ENCODE measurements around the gene SPATA31D1.
"Not testable (repeated sequence)": the region's sequence is repeated elsewhere in the genome, so short reads cannot be mapped to it uniquely, and the experiment has no call there.

Gene SPATA31D1

GRCh38 chr9:81988472-81988871, at the start of gene SPATA31D1:
Gene SPATA31D1 (plus strand): TSS chr9:81988772. CDS start chr9:81988819, 47 bp downstream.
- not testable (repeated sequence) for DNase-seq (ENCODE audit: low spot score)

GRCh38 chr9:81943393-81943792, 45.2 kb upstream of the SPATA31D1 start, which contains the start of gene SPATA31D3:
Gene SPATA31D3 (plus strand): TSS chr9:81943500. CDS start chr9:81943586, 86 bp downstream.
- DNase-seq (ENCODE audit: low spot score): not testable (repeated sequence)

- DNase-seq (ENCODE audit: low spot score): not testable (repeated sequence)
These were observed 39.9 kb upstream of the SPATA31D1 start for GRCh38 chr9:81948650-81949049.

GRCh38 chr9:81953096-81953495, 35.5 kb upstream of the SPATA31D1 start:
- DNase-seq (ENCODE audit: low spot score): no peak

- DNase-seq (ENCODE audit: low spot score): no peak
These were observed 32.9 kb upstream of the SPATA31D1 start for GRCh38 chr9:81955625-81956024.

- no peak for DNase-seq (ENCODE audit: low spot score)
These were observed 24.1 kb upstream of the SPATA31D1 start for GRCh38 chr9:81964218-81965171.

GRCh38 chr9:81968026-81968425, 20.5 kb upstream of the SPATA31D1 start:
- DNase-seq (ENCODE audit: low spot score): no peak

- no peak for DNase-seq (ENCODE audit: low spot score)
These were observed 18.6 kb upstream of the SPATA31D1 start for GRCh38 chr9:81969971-81970370.

GRCh38 chr9:81971727-81972126, 16.8 kb upstream of the SPATA31D1 start:
- DNase-seq (ENCODE audit: low spot score): no peak

GRCh38 chr9:81974764-81975163, 13.8 kb upstream of the SPATA31D1 start:
- no peak for DNase-seq (ENCODE audit: low spot score)

- DNase-seq (ENCODE audit: low spot score): no peak
These were observed 12.2 kb upstream of the SPATA31D1 start for GRCh38 chr9:81976351-81976750.

- no peak for DNase-seq (ENCODE audit: low spot score)
These were observed 9.4 kb upstream of the SPATA31D1 start for GRCh38 chr9:81979196-81979595.

GRCh38 chr9:81980568-81980967, 8.0 kb upstream of the SPATA31D1 start:
- DNase-seq (ENCODE audit: low spot score): no peak

GRCh38 chr9:81981883-81982282, 6.7 kb upstream of the SPATA31D1 start:
- DNase-seq (ENCODE audit: low spot score): no peak

GRCh38 chr9:81984928-81985327, 3.6 kb upstream of the SPATA31D1 start:
- DNase-seq (ENCODE audit: low spot score): no peak

- DNase-seq (ENCODE audit: low spot score): no peak
These were observed 2.5 kb upstream of the SPATA31D1 start for GRCh38 chr9:81986051-81986450.

GRCh38 chr9:81989700-81990099, 1.1 kb downstream of the SPATA31D1 start:
- no peak for DNase-seq (ENCODE audit: low spot score)

- DNase-seq (ENCODE audit: low spot score): no peak
These were observed 5.1 kb downstream of the SPATA31D1 start for GRCh38 chr9:81993656-81994055.

- no peak for DNase-seq (ENCODE audit: low spot score)
These were observed 11.2 kb downstream of the SPATA31D1 start for GRCh38 chr9:81999806-82000205.

GRCh38 chr9:82010711-82011110, 22.1 kb downstream of the SPATA31D1 start:
- DNase-seq (ENCODE audit: low spot score): no peak

- no peak for DNase-seq (ENCODE audit: low spot score)
These were observed 22.6 kb downstream of the SPATA31D1 start for GRCh38 chr9:82011133-82011532.

GRCh38 chr9:82012276-82012675, 23.7 kb downstream of the SPATA31D1 start:
- DNase-seq (ENCODE audit: low spot score): no peak

GRCh38 chr9:82020331-82020730, 31.8 kb downstream of the SPATA31D1 start:
- DNase-seq (ENCODE audit: low spot score): no peak

- DNase-seq (ENCODE audit: low spot score): peak; percentile 36
These were observed 32.6 kb downstream of the SPATA31D1 start for GRCh38 chr9:82021198-82021597.
